H1 (cell line): ENCODE results near the gene ATG9B. TPM values are rescaled to one million over a fixed set of nuclear protein-coding genes. Genes with fewer than 3 reads are reported as not detected.

Source experiments
- CTCF ChIA-PET: fragments of 300-600 bp; sonication (Branson Sonifier 250); formaldehyde crosslinking; loops from one replicate; lab custom pipeline; 2021; ENCODE audit not compliant: partially characterized antibody; lab: Charles Lee
- POLR2A ChIA-PET: fragments of 300-600 bp; sonication (Branson Sonifier 250); formaldehyde crosslinking; loops from one replicate; lab custom pipeline; 2021; ENCODE audit warnings: inconsistent platforms; ENCODE audit not compliant: partially characterized antibody; lab: Charles Lee
- DNase-seq, 2 experiments: peaks; one replicate each; pipeline versions ENCODE4 v3.0.0 to v3.0.0-alpha.2; 2010 to 2022; ENCODE audit warnings: low spot score in 2 of 2, low read depth in 1 of 2, mixed read lengths in 1 of 2
- FAIRE-seq: peaks from 2 replicates; lab custom pipeline; 2011; peaks lifted over from hg19 to GRCh38; lab: Jason Lieb, UNC
- H2AFZ ChIP-seq: 2 replicates; pipeline ENCODE4 v1.8.1; 2012; ENCODE audit warnings: low read length, inconsistent platforms
- H2AK5ac ChIP-seq: 2 replicates; pipeline ENCODE4 v1.6.1; 2013; ENCODE audit warnings: low read depth, low read length
- H2BK120ac ChIP-seq: replicated peaks from 2 replicates; pipeline ENCODE3; 2013; ENCODE audit warnings: low read depth, low read length, inconsistent platforms
- H2BK12ac ChIP-seq: 2 replicates; pipeline ENCODE4 v1.6.1; 2013; ENCODE audit warnings: low read depth, low read length
- H2BK15ac ChIP-seq: 2 replicates; pipeline ENCODE4 v1.6.1; 2013; ENCODE audit warnings: low read length
- H2BK20ac ChIP-seq: 2 replicates; pipeline ENCODE4 v1.6.1; 2013; ENCODE audit warnings: low read length
- H2BK5ac ChIP-seq: 2 replicates; pipeline ENCODE4 v1.6.1; 2013; ENCODE audit warnings: low read depth, low read length
- H3K14ac ChIP-seq: 2 replicates; pipeline ENCODE4 v1.6.1; 2013; ENCODE audit warnings: inconsistent platforms; ENCODE audit not compliant: insufficient read length
- H3K18ac ChIP-seq: 2 replicates; pipeline ENCODE4 v1.6.1; 2013; ENCODE audit warnings: low read length; ENCODE audit errors: extremely low read depth
- H3K23ac ChIP-seq: 2 replicates; pipeline ENCODE4 v1.6.1; 2013; ENCODE audit warnings: inconsistent platforms; ENCODE audit not compliant: insufficient read length
- H3K23me2 ChIP-seq: 2 replicates; pipeline ENCODE4 v1.6.1; 2013; ENCODE audit warnings: low read depth, low read length
- H3K27ac ChIP-seq: 2 replicates; pipeline ENCODE4 v1.6.1; 2011; ENCODE audit warnings: low read depth, low read length, inconsistent platforms
- H3K27me3 ChIP-seq, 4 experiments: replicated peaks in 1 of 4; 1 replicate in 1 of 4; 2 replicates in 3 of 4; pipeline versions ENCODE4 v1.6.1 to v1.8.1; 2011 to 2013; ENCODE audit warnings: low read length in 3 of 4, mild to moderate bottlenecking in 3 of 4, inconsistent platforms in 2 of 4, mixed read lengths in 2 of 4, moderate library complexity in 1 of 4; ENCODE audit not compliant: control insufficient read depth in 3 of 4, insufficient read depth in 3 of 4; ENCODE audit errors: extremely low read depth in 1 of 4
- H3K36me3 ChIP-seq, 4 experiments: 2 replicates each; pipeline versions ENCODE4 v1.6.1 to v1.8.1; 2011 to 2013; ENCODE audit warnings: mild to moderate bottlenecking in 4 of 4, low read length in 3 of 4, moderate library complexity in 2 of 4, control low read depth in 1 of 4, inconsistent platforms in 1 of 4; ENCODE audit not compliant: insufficient read depth in 4 of 4, control insufficient read depth in 2 of 4
- H3K4ac ChIP-seq: replicated peaks from 2 replicates; pipeline ENCODE3; 2013; ENCODE audit warnings: low read length, low read depth, mixed read lengths, inconsistent platforms; ENCODE audit not compliant: insufficient read length
- H3K4me1 ChIP-seq, 4 experiments: replicated peaks in 1 of 4; 1 replicate in 1 of 4; 2 replicates in 3 of 4; pipeline versions ENCODE4 v1.6.1 to v1.8.1; 2011 to 2013; ENCODE audit warnings: low read length in 3 of 4, inconsistent platforms in 2 of 4, mixed read lengths in 1 of 4; ENCODE audit not compliant: insufficient read depth in 4 of 4, control insufficient read depth in 3 of 4
- H3K4me2 ChIP-seq, 2 experiments: 2 replicates each; pipeline versions ENCODE4 v1.6.1 to v1.8.1; 2011 to 2013; ENCODE audit warnings: low read depth in 2 of 2, low read length in 2 of 2, control low read depth in 1 of 2, inconsistent platforms in 1 of 2, mild to moderate bottlenecking in 1 of 2; ENCODE audit not compliant: insufficient read depth in 1 of 2
- H3K4me3 ChIP-seq, 4 experiments: fragments of 200-600, 300-600 bp in 1 of 4; sonication (generic), shearing (Covaris generic), sonication (Bioruptor Twin) in 1 of 4; 2 replicates each; pipeline versions ENCODE4 v1.5.1 to v1.8.1; 2011 to 2016; ENCODE audit warnings: low read length in 4 of 4, low read depth in 3 of 4, control low read depth in 2 of 4, inconsistent platforms in 2 of 4, mild to moderate bottlenecking in 2 of 4, mixed read lengths in 1 of 4, moderate library complexity in 1 of 4; ENCODE audit not compliant: insufficient read depth in 2 of 4; ENCODE audit errors: extremely low read depth in 1 of 4
- H3K56ac ChIP-seq: replicated peaks from 2 replicates; pipeline ENCODE3; 2013; ENCODE audit warnings: low read depth, mild to moderate bottlenecking, mixed read lengths, low read length, inconsistent platforms; ENCODE audit not compliant: insufficient read length
- H3K79me1 ChIP-seq: 2 replicates; pipeline ENCODE4 v1.6.1; 2013; ENCODE audit warnings: low read depth, low read length, control low read depth
- H3K79me2 ChIP-seq, 2 experiments: 2 replicates each; pipeline versions ENCODE4 v1.6.1 to v1.8.1; 2012 to 2013; ENCODE audit warnings: low read length in 2 of 2, mild to moderate bottlenecking in 2 of 2, inconsistent platforms in 1 of 2; ENCODE audit not compliant: insufficient read depth in 2 of 2, control insufficient read depth in 1 of 2
- H3K9ac ChIP-seq, 4 experiments: replicated peaks in 1 of 4; 1 replicate in 1 of 4; 2 replicates in 3 of 4; pipeline versions ENCODE4 v1.6.1 to v1.8.1; 2011 to 2013; ENCODE audit warnings: low read depth in 3 of 4, low read length in 3 of 4, control low read depth in 2 of 4, mild to moderate bottlenecking in 2 of 4, moderate library complexity in 2 of 4, inconsistent platforms in 1 of 4; ENCODE audit errors: extremely low read depth in 1 of 4
- H3K9me3 ChIP-seq, 2 experiments: 2 replicates each; pipeline versions ENCODE4 v1.6.1 to v1.8.1; 2012 to 2013; ENCODE audit warnings: mild to moderate bottlenecking in 2 of 2, moderate library complexity in 2 of 2, control low read depth in 1 of 2, inconsistent platforms in 1 of 2, low read depth in 1 of 2, low read length in 1 of 2, mixed read lengths in 1 of 2; ENCODE audit not compliant: insufficient read depth in 2 of 2
- H4K20me1 ChIP-seq, 2 experiments: replicated peaks in 1 of 2; 2 replicates each; pipeline versions ENCODE3 to v1.8.1; 2011 to 2013; ENCODE audit warnings: inconsistent platforms in 2 of 2, low read length in 2 of 2, mild to moderate bottlenecking in 1 of 2; ENCODE audit not compliant: insufficient read depth in 2 of 2, control insufficient read depth in 1 of 2
- H4K5ac ChIP-seq: 2 replicates; pipeline ENCODE4 v1.6.1; 2013; ENCODE audit warnings: low read length, low read depth, mixed read lengths, inconsistent platforms; ENCODE audit not compliant: insufficient read length
- H4K8ac ChIP-seq: 2 replicates; pipeline ENCODE4 v1.8.0; 2013; ENCODE audit warnings: mild to moderate bottlenecking, moderate library complexity, low read length, inconsistent platforms; ENCODE audit not compliant: insufficient read depth; ENCODE audit errors: extremely low read depth
- H4K91ac ChIP-seq: replicated peaks from 2 replicates; pipeline ENCODE3; 2013; ENCODE audit warnings: low read length, mixed read lengths, inconsistent platforms; ENCODE audit not compliant: insufficient read length
- E2F6 ChIP-seq: IDR thresholded peaks from 2 replicates; pipeline ENCODE4 v1.6.1; 2012; ENCODE audit warnings: inconsistent platforms
- MAFK ChIP-seq: IDR thresholded peaks from 2 replicates; pipeline ENCODE4 v1.6.1; 2012; ENCODE audit warnings: low read depth, mild to moderate bottlenecking, improper control_type of control experiment, low read length
- SIN3A ChIP-seq, 2 experiments: IDR thresholded peaks in 1 of 2; conservative IDR thresholded peaks in 1 of 2; 2 replicates each; pipeline ENCODE4 v1.6.1; 2011 to 2012; ENCODE audit warnings: low read length in 2 of 2, improper control_type of control experiment in 1 of 2, low read depth in 1 of 2, mild to moderate bottlenecking in 1 of 2
- WGBS, 2 experiments: shearing (Covaris generic) in 1 of 2; methylation state at CpG; one replicate each; pipeline versions ENCODE4 v1.1.6 to v1.1.7; 2013 to 2015; ENCODE audit warnings: low lambda C conversion rate in 2 of 2, mixed read lengths in 2 of 2, inconsistent platforms in 1 of 2, low coverage in 1 of 2, missing lambda C conversion rate in 1 of 2; ENCODE audit not compliant: insufficient replicate concordance in 2 of 2, insufficient coverage in 1 of 2, insufficient read length in 1 of 2; ENCODE audit errors: extremely low coverage in 1 of 2, missing lambda C conversion rate in 1 of 2; 5-methylcytosine and 5-hydroxymethylcytosine counted together
- polyA plus RNA-seq, 7 experiments: library from polyadenylated mRNA; depleted of rRNA in 3 of 7; stranded (reverse) in 5 of 7; unstranded in 2 of 7; fragments of >200 nt in 5 of 7; fragments of 200-250 nt in 2 of 7; gene quantifications; 1 replicate in 5 of 7; 2 replicates in 1 of 7; 4 replicates in 1 of 7; pipeline versions ENCODE4 v1.2.1 to v1.2.3, GENCODE V29; 2011 to 2013; ENCODE audit warnings: missing spikeins in 2 of 7, mixed read lengths in 2 of 7
- total RNA-seq: library from RNA; stranded (reverse); fragmentation: NEBNext Ultra II Directional; extraction: Animal tissue kit (Norgen Biotek cat#: 25700); gene quantifications from 2 replicates; pipeline ENCODE4 v1.2.1, GENCODE V29; 2021
- TF ChIP-seq, protein P1 (sequence below), 3 experiments: IDR thresholded peaks; 1 replicate in 2 of 3; 2 replicates in 1 of 3; pipeline versions ENCODE4 v1.5.1 to v1.6.1; 2011; ENCODE audit warnings: low read length in 3 of 3, mild to moderate bottlenecking in 3 of 3, inconsistent platforms in 2 of 3, low read depth in 1 of 3, moderate library complexity in 1 of 3; ENCODE audit not compliant: insufficient read depth in 1 of 3; ENCODE audit errors: control extremely low read depth in 1 of 3

ATG9B gene
- total and polyA plus RNA-seq, 2 of the 8 experiments (the other 6 are each of a cell fraction or from before 2014, with no cell fraction given) = 1.4 to 2.3 TPM

GRCh38 chr7:151060416-151061212 lies 36.3 kb upstream of the ATG9B start:
- H3K18ac ChIP-seq = peak overlapping the region; percentile 71
- TF ChIP-seq MAFK = no peak
- 0 out of 2 replicates have a peak, but pooled peaks have one; percentile 9 for TF ChIP-seq E2F6
- TF ChIP-seq, protein P1, sequence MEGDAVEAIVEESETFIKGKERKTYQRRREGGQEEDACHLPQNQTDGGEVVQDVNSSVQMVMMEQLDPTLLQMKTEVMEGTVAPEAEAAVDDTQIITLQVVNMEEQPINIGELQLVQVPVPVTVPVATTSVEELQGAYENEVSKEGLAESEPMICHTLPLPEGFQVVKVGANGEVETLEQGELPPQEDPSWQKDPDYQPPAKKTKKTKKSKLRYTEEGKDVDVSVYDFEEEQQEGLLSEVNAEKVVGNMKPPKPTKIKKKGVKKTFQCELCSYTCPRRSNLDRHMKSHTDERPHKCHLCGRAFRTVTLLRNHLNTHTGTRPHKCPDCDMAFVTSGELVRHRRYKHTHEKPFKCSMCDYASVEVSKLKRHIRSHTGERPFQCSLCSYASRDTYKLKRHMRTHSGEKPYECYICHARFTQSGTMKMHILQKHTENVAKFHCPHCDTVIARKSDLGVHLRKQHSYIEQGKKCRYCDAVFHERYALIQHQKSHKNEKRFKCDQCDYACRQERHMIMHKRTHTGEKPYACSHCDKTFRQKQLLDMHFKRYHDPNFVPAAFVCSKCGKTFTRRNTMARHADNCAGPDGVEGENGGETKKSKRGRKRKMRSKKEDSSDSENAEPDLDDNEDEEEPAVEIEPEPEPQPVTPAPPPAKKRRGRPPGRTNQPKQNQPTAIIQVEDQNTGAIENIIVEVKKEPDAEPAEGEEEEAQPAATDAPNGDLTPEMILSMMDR (IDR thresholded peaks at IDR 0.05; ENCODE audit: control extremely low read depth in 1 of 3, insufficient read depth in 1 of 3, low read depth in 1 of 3, low read length in 3 of 3) = peak in 1 of 3 experiments; percentile 6; a peak in 1 of 4 replicates
- TF ChIP-seq SIN3A (conservative IDR thresholded peaks at IDR 0.05 in 1 of 2, IDR thresholded peaks at IDR 0.05 in 1 of 2; ENCODE audit: low read depth in 1 of 2, low read length in 2 of 2) = peak in 1 of 2 experiments; percentile 5; a peak in 1 of 4 replicates
- no peak overlapping the region for H2BK20ac ChIP-seq
- H4K20me1 ChIP-seq = peaks cover 5 to 13% of the 10 kb centered on the region in 2 experiments
- no peak overlapping the region for H3K14ac ChIP-seq
- peak overlapping the region in 2 of 4 experiments; percentile 20 to 29; a peak in 3 of 7 replicates for H3K9ac ChIP-seq
- no peak overlapping the region; the same call in 1 of the 2 replicates for H4K8ac ChIP-seq
- FAIRE-seq (no peak), DNase-seq (no peak)
- no peak overlapping the region for H2BK15ac ChIP-seq
- no peak overlapping the region for H2BK120ac ChIP-seq
- CTCF ChIA-PET = interaction anchor here (0.7 to 9.7 kb wide), 17 partner anchors 14 to 88 kb away, joined by 3 to 88 read pairs (median 4); partner anchors contain the start of gene ABCB8
- H3K9me3 ChIP-seq = no peaks in the 10 kb centered on the region
- peaks cover 6% of the 10 kb centered on the region; the same call in 1 of the 2 replicates for H3K79me1 ChIP-seq
- H2BK12ac ChIP-seq = peak overlapping the region; percentile 80; the same call in 1 of the 2 replicates
- no peak overlapping the region; the same call in 1 of the 2 replicates for H2AK5ac ChIP-seq
- peak overlapping the region; percentile 48 for H4K91ac ChIP-seq
- H4K5ac ChIP-seq = no peak overlapping the region
- peak overlapping the region; percentile 86 to 99 for H3K4me2 ChIP-seq
- no peak overlapping the region for H2AFZ ChIP-seq
- H2BK5ac ChIP-seq = peak overlapping the region; percentile 60; the same call in 1 of the 2 replicates
- POLR2A ChIA-PET = interaction anchor here (0.7 to 2.0 kb wide), 11 partner anchors 10 to 167 kb away, joined by 3 to 15 read pairs (median 5); partner anchors contain the start of genes ABCB8 and FASTK
- H3K4me3 ChIP-seq = peak overlapping the region; percentile 59 to 91 (median 74)
- H3K79me2 ChIP-seq = peaks cover 0 to 8% of the 10 kb centered on the region in 2 experiments; a peak in 1 of 4 replicates
- no peak overlapping the region for H3K4ac ChIP-seq
- WGBS, 2 experiments = 10% methylated on average over 19 of the region's 21 CpGs; no CpG with 5 or more reads in 1 of the 2 experiments
- peaks cover 33% of the 10 kb centered on the region for H3K23me2 ChIP-seq
- H3K27me3 ChIP-seq = peaks cover 0 to 8% (median 4%) of the 10 kb centered on the region in 4 experiments; a peak in 5 of 7 replicates
- no peak overlapping the region for H3K27ac ChIP-seq
- H3K56ac ChIP-seq = no peak overlapping the region
- H3K4me1 ChIP-seq = peaks cover 9 to 42% (median 32%) of the 10 kb centered on the region in 4 experiments
- peaks cover 0 to 13% (median 8%) of the 10 kb centered on the region in 4 experiments; a peak in 5 of 8 replicates for H3K36me3 ChIP-seq
- H3K23ac ChIP-seq = no peak overlapping the region
